Stimulated activated CD4-positive, alpha-beta T cell treated with anti-CD3 and anti-CD28 coated beads, Interleukin-1b, Interleukin-23, amount 100 ng/mL, for 4 hours (primary cell): ENCODE measurements around the gene EPS8.
A peak's percentile ranks its signal among the peaks of the same experiment; 100 is the strongest.

Experiments
- DNase-seq, 2 donors: peaks; one replicate each; pipeline ENCODE4 v3.0.0-alpha.2; 2020; ENCODE audit warnings: low read depth in 2 of 2

The EPS8 gene

DNA sequence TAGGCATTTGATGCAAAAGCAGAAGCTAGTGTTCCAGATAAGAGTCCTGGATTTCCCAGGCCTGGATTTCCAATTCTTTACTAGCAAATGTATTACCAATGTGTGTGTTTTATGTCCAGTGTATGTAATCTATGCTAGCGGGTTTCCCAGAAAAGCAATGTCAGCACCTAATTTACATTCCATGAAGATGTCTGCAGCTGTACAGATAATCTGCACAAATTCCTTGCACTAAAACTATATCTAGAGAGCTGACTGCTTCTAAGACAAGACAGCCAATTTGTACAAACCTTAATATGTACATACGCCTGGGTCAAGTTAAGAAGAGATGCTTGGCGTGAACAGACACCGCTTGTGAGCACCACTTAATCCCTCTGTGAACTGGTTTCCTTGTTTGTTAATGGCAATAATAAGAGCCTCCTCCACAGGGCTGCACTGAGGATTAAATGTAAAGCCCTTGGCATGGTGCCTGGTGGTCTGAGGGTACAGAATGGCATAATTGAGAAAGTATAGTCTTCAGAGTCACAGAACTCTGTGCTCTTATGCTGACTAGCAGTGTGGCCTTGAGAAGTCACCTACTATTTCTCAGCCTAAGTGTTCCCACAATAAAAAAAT is 185.6 kb downstream of the EPS8 start:
- DNase-seq, result no peak

- DNase-seq, result no peak
Observed at GRCh38 chr12:15602051-15602672, 187.0 kb downstream of the EPS8 start.

DNA sequence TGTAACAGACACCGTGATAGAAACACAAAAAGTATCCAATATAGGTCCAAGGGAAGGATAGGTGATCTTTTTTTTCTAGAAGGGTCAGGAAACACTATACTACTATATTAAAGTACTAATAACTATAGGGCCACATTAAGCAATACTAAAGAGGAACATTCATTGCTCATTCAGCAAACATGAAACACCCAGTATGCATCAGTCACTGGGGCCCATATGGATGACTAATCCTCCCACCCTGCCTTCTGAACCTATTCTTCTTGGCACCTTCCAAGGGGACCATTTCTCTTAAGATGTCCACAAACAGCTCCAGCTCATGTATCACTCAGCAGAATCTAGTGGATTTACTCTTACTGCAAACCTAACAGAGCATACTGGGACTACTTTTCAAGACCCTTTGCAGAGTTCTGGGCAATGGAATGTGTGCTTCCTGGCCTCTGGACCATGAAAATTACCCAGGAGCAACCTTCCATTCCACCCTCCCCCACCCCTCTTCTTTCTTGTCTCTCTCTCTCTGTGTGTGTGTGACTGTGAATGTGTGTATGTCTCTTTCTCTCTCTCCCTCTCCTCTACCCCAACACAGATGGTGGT is 187.9 kb downstream of the EPS8 start:
- DNase-seq, result no peak

- no peak for DNase-seq
Observed at GRCh38 chr12:15600223-15600935, 188.8 kb downstream of the EPS8 start.

DNA sequence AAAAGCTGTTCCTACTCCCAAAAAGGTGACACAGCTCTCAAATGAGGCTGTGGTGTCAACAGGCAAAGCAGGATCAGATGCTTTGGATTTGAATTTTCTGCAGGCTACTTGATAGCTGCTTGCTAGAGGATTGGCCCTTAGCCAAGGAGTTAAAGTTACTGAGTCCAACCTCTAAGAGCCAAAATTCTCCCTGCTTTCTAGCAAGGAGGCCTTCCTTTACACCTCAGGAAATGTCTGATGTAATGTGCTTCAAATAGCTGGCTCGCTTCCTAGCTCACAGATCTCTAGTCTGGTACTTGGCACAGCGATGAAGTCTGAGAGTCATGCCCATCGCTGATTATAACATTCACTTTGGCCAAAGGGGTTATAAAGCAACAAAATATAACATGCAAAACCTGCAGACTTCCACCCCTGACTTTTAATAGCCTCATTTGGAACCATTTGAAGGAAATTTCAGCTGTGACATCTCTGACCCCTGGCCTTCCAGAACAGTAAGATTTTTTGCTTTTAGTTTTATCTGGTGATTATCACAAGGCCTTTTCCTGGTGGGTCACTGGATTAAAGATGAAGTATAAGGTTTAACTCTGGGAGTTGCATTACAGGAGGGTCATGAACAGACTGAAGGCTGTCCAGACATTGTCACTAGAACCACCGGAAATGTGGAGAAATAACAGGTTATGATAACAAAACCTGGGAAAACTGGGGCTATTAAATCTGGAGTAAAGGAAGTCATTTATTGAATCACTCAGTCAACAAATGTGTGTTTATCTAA is 189.7 kb downstream of the EPS8 start:
- no peak for DNase-seq

DNA sequence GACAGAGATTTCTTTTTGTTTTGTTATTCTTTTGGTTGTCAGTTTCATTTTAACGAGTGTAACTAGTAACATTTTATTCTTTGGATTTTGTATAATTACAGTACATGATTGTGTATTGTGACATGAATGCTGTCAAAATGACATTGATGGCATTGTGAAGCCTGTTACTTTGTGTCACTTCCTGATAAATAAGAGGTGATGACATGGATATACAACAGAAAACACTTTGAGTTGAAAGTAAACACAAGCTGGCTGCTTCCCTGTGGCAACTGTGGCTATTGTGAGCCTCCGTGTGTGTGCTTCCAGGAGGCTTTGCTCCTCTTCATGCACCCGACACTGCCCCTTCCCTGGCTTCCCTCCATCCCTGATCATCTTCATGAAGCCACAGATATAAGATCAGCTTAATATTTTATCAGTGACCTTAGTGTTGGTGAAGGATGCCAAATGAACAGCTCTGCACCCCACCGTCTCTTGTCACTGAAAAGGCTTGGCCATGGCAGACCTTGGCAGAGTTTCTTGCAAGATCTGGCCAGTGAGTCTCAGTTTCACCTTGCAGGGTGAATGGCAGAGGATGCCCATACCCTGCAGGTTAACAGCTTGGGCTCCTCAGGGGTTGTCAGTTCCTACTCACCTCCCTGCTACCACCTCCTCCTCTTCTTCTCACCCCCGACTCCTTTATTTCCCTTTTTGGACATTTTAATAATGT is 191.9 kb downstream of the EPS8 start:
- DNase-seq, result no peak

DNA sequence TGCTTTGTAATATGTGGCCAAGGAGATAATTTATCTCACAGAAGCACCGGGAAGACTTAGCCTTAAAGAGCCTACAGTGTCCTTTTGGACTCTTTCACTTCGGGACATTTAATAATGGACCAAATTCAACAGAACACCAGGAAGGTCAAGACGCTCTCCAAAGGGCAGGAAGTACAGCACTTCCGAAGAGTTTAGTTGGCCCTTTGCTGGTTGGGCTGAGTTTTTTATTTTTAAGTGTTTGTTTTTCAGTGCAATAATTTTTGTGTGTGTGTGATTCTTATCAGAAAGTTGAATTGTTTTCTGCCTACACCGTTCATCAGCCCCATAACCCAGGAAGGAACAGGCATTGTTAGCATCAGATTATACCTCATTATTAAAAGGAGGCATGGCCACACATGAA is 193.0 kb downstream of the EPS8 start:
- DNase-seq, result no peak

GRCh38 chr12:15592934-15593333 is 196.3 kb downstream of the EPS8 start:
- no peak for DNase-seq

- no peak for DNase-seq
Observed at GRCh38 chr12:15591811-15592210, 197.4 kb downstream of the EPS8 start.

- peak in 1 of 2 donors; percentile 27 for DNase-seq
Observed at GRCh38 chr12:15590180-15590826, 198.9 kb downstream of the EPS8 start.

DNA sequence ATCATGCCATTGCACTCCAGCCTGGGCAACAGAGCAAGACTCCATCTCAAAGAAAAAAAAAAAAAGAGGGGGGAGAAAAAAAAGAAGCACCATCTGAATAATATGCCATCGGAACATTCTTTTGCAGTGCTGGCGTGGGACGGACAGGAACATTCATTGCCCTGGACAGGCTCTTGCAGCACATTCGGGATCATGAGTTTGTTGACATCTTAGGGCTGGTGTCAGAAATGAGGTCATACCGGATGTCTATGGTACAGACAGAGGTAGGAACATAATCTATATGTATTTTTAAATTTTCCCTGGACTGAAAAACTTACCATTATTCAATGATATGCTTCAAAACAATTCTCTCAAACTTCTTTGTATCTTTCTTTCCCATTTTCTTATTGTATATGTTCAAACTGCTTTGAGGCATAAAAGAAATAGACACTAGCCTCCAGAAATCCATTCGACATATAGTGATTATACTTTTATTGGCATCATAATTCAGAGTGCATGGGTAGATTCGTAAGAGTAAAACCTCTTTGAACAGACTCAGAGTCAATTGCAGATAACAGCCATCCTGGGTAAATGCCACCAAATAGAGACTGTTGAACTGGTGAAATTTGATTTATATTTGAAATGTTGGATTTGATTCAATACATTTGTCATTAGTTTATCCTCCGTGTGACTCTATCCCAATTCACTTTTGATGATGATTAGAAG is 199.7 kb downstream of the EPS8 start:
- no peak for DNase-seq

DNA sequence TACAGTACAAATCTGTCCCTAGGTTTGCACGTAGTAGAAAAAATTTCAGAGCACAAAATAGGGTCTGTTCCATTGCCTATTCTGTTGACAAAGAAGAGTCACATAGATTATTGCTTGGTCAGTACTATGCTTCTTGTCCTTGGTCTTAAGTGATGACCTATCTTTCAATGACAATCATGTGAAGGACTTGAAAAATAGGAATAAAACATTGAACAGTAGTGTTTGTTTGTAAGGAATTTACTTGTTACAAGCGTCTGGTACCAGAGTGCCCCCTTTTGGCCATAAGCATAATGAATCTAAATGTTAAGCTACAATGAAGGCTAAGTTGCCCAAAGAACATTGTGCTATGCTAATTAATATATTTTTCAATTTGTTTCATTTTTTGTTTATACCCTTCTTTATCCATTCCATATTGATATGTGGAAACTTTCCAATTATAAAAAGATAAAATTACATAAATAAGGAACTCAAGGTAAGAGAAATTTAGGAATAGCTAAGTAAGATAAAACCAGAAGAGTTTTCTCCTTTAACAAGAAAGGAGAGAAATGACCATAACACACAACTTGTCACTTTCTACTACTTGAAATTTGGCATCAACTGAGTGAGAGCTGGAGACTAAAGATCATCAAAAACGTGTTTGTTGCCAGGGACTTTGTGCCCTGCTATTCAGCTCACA is 204.7 kb downstream of the EPS8 start:
- no peak for DNase-seq

DNA sequence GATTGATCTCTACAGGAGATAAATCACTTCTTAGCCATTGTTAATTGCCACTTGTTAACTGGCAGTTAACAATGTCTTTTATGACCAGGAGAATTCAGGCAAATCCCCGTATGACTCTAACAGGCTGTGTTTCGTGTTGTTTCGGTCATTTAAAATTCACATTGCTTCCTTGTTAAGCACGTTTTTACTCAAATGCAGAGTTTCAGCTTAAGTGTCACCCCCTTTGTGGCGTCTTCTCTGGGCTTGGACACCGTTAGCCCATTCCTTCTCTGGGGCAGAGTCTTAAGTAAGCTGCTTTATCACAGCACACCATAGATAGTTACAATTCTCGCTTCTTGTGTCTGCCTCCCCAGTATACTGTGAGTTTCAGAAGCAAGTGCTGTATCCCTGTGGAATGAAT is 205.4 kb downstream of the EPS8 start:
- no peak for DNase-seq

DNA sequence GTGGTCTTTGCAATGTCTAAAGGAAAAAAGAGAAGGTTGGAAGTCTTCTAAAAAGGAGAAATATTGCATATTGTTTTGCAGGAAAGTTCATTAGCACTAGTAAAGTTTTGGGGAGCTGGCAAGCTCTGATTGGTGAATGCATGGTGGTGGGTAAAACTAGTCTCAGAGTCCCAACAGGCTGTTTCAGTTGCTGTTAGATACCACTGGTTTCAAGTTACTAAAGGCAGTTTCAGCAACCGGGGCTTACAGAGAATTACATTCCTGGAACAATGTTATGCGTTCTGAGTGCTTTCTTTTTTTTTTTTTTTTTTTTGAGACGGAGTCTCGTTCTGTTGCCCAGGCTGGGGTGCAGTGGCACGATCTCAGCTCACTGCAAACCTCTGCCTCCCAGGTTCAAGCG is 208.2 kb downstream of the EPS8 start:
- DNase-seq, result no peak

DNA sequence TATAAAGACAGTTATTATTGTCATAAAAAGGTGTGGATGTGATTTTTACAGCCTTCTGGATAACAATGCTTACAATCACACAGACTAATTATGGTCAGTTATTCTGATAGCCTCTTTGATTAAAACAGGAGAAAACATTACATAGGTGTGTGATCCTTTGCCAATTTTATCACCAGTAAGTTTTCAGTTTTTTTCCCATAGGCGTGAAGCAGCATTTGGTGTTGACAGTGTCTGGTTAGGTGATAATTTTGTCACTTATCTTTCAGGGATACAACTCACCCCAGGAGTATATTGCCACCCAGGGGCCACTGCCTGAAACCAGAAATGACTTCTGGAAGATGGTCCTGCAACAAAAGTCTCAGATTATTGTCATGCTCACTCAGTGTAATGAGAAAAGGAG is 208.8 kb downstream of the EPS8 start:
- no peak for DNase-seq

DNA sequence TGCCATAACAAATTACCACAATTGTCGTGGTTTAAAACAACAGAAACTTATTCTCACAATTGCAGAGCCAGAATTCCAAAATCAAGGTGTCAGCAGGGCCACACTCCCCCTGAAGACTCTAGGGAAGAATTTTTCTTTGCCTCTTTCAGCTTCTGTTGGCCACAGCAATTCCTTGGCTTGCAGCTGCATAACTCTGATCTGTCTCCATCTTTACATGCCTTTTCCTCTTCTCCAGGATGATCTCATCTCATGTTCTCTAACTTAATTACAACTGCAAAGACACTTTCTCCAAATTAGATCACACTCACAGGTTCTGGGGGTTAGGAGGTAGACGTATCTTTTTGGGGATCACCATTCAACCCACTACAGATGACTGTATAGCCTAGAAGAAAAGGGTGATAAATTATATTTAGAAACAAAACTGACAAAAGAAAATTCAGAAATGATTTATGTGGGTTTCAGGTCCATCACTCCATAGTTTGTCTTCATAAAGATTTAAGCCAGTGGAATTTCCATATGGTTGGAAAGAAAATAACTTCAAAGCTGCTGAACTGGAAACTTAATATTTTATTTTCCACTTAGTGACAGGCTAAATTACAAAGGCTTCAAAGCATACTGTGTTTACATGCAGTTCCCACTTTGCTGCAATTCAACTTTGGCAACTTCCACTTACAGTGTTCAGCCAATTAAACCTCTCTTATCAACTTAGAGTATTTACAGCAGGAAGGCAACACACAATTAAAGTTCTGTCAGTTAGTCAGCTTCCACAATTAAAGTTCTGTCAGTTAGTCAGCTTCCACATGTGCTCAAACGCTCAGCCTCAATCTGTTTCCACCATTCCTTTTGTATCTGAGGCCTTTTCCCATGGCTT is 213.3 kb downstream of the EPS8 start:
- DNase-seq, result no peak

DNA sequence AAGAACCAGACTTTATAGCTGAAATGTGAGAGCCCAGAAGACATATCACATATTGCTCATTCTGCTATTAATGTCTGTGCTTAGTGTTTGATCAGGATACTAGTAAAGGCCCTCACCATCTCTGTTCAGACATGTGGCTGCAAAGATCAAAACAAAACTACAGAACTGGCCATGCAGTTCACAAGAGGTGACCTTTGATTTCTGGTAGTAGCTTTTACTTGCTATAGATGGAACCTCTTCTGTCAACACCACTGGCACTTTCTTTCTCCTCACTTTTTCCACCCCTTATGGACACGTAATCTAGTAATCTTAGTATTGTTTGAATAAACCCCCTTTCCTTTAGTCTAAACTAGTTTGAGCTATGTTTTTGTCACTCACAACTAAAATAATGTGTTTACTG is 214.8 kb downstream of the EPS8 start:
- DNase-seq, result no peak
